Spleen (tissue), 7 donors: ENCODE data around the gene SLC8A3.

Experiments used
- CTCF ChIP-seq, 11 experiments: fragments of 200-600 bp in 7 of 11; fragments of 450-650 bp in 4 of 11; sonication (generic) in 4 of 11; IDR thresholded peaks in 8 of 11; conservative IDR thresholded peaks in 3 of 11; 1 replicate in 7 of 11; 2 replicates in 4 of 11; pipeline versions ENCODE4 v1.4.0 to v1.8.0; 2016 to 2021; ENCODE audit warnings: antibody characterized with exemption in 11 of 11, inconsistent platforms in 4 of 11, mild to moderate bottlenecking in 1 of 11
- POLR2AphosphoS5 ChIP-seq, 3 donors: sonication (generic); formaldehyde crosslinking; IDR thresholded peaks; one replicate each; pipeline ENCODE4 v1.5.1; 2017; ENCODE audit warnings: antibody characterized with exemption in 3 of 3
- donor health status: DM: no; HTN: no; CAD: no; lungs with moderate emphysema.
- donor health status: DM: no; HTN: no; CAD: no.
- donor health status: DM: no; HTN: no; CAD: no.

DNA sequence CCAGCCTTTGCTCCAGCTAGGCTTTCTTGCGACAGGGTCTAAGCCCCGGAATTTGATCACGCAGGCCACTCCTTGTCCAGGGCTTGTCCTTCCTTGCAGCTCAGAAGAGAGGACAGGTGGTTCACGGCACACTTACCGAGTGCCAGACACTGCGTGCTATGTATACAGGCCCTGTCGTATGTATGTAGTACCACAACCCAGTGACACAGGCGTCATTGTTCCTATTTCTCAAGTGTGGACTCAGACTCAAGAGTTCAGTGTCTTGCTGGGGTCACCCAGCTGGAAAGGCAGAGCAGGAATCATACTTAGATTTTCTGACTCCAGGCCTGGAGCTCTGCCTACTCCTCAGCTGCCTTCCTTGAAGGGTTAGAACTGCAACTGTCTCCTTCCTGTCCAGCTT, 155.6 kb downstream of the SLC8A3 start:
- TF ChIP-seq CTCF (IDR thresholded peaks at IDR 0.05 in 8 of 11, conservative IDR thresholded peaks at IDR 0.05 in 3 of 11) (no peak), POLR2AphosphoS5 (IDR thresholded peaks at IDR 0.05) (no peak)
